Endometrium (tissue), 2 donors: ENCODE measurements around the gene OBSCN.

ENCODE experiments used
- FAIRE-seq: peaks from 2 replicates; lab custom pipeline; 2012; peaks lifted over from hg19 to GRCh38; lab: Jason Lieb, UNC
- donor health status: control.
- donor health status: control.

OBSCN gene

GRCh38 chr1:228289239-228289849, 81.5 kb downstream of the OBSCN start:
- FAIRE-seq: no peak

GRCh38 chr1:228289996-228290881, 82.4 kb downstream of the OBSCN start:
- FAIRE-seq: no peak

- no peak for FAIRE-seq
These were observed 84.2 kb downstream of the OBSCN start for GRCh38 chr1:228291906-228292608.

DNA sequence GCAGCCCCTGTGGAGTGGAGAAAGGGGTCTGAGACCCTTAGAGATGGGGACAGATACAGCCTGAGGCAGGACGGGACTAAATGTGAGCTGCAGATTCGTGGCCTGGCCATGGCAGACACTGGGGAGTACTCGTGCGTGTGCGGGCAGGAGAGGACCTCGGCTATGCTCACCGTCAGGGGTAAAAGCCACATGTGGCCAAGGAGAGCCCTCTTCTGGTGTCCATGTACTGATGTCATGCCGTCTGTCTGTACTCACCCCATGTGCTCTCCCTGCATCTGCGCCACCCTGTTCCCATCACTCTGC, 84.7 kb downstream of the OBSCN start:
- FAIRE-seq: no peak

DNA sequence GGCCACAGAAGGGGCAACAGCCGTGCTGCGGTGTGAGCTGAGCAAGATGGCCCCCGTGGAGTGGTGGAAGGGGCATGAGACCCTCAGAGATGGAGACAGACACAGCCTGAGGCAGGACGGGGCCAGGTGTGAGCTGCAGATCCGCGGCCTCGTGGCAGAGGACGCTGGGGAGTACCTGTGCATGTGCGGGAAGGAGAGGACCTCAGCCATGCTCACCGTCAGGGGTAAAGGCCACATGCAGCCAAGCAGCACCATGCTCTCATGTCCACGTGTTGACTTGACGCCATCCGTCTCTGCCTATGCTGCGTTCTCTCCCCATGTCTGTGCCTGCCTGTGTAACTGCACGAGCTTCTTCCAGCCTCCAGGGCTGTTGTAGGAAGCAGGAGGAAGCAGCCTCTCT, 85.5 kb downstream of the OBSCN start:
- FAIRE-seq: no peak

DNA sequence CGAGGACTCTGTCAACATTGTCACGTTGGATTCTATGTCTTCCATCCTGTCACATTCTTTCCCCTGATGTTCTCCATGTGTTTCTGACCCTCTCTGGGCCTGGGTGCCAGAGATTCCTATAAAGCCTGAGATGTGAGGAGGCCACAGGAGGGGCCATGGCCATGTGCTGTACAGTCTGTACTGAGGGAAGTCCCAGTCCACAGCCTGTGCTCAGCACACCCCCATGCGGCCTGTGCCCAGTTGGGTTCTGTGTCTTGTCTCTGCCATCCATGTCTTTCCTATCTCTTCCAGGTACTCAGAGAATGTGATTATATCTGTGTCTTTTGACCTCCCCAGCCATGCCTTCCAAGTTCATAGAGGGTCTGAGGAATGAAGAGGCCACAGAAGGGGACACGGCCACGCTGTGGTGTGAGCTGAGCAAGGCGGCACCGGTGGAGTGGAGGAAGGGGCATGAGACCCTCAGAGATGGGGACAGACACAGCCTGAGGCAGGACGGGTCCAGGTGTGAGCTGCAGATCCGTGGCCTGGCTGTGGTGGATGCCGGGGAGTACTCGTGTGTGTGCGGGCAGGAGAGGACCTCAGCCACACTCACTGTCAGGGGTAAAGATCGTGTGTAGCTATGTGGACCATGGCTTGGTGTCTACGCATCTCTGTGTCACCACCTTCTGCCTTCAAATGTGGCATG, 86.1 kb downstream of the OBSCN start:
- FAIRE-seq: no peak

GRCh38 chr1:228294717-228295116, 86.9 kb downstream of the OBSCN start:
- FAIRE-seq: no peak

DNA sequence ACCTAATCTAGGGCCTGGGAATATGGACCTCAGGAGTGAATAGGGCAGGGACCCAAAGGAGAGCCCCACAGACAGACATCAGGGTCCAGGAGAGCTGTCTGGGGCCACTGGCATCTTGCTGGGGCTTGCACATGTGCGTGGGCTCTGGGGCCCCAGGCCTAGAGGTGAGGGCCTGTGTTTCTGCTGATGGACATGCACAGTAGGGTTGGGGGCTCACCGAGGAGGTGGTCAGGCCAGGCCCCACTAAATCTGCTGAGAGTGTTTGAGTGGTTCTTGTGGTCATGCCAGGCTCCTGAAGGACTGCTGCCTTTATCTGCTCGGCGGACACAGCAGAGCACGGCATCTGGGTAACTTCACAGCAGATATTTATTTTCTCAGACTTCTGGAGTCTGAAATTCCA, 87.4 kb downstream of the OBSCN start:
- no peak for FAIRE-seq

GRCh38 chr1:228295981-228296380, 88.1 kb downstream of the OBSCN start:
- FAIRE-seq: no peak

- no peak for FAIRE-seq
These were observed 89.4 kb downstream of the OBSCN start for GRCh38 chr1:228297242-228297641.

DNA sequence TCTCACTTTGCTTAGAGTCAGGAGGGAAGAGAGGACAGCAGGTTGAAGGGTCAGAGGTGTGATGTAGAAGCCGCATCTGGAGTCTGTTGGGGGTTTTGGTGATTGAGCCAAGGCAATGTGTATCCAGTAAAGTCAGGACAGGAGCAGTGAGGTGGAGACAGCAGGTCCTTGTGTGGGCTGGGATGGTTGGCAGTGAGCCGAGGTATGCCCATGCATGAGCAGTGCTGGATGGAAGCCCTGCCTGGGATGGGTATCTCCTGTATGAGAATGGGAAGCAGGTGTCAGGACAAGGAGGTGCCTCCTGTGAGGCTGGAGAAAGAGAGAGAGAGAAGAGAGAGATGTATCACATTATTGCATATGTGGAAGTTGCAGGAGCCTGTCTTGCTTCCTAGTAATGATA, 90.0 kb downstream of the OBSCN start:
- no peak for FAIRE-seq

DNA sequence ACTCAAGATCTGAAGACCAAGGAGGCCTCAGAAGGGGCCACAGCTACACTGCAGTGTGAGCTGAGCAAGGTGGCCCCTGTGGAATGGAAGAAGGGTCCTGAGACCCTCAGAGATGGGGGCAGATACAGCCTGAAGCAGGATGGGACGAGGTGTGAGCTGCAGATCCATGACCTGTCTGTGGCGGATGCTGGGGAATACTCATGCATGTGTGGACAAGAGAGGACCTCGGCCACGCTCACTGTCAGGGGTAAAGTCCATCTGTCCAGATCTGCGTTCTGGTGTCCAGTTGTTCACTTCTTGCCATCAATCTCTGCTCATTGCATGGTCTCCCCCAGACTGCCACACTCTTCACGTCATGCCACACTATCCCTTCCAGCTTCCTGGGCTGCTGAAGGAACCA, 90.6 kb downstream of the OBSCN start:
- FAIRE-seq: no peak

DNA sequence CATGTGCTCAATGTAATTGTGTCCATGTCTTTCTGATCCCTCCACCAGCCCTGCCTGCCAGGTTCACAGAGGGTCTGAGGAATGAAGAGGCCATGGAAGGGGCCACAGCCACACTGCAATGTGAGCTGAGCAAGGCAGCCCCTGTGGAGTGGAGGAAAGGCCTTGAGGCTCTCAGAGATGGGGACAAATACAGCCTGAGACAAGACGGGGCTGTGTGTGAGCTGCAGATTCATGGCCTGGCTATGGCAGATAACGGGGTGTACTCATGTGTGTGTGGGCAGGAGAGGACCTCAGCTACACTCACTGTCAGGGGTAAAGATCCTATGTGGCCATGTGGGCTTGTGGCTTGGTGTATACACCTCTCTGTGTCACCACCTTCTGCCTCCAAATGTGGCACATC, 91.4 kb downstream of the OBSCN start:
- no peak for FAIRE-seq

- no peak for FAIRE-seq
These were observed 92.1 kb downstream of the OBSCN start for GRCh38 chr1:228299901-228300300.

DNA sequence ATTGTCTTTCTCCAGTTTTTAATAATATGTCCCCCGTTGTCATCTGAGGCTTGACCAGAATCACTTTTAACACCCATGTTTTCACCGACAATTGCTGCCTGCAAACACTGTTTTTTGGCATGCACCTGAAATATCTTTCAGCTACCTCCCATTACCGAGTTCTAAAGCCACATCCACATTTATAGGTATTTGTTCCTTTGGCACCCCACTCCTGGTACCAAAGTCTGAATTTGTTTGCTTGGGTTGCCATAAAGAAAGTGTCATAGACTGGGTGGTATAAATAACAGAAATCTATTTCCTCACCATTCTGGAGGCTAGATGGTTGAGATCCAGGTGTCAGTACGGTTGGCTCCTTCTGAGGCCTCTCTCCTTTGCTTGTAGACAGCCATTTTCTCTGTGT, 94.2 kb downstream of the OBSCN start:
- FAIRE-seq: no peak

- FAIRE-seq: no peak
These were observed 95.8 kb downstream of the OBSCN start for GRCh38 chr1:228303596-228303995.

GRCh38 chr1:228304225-228304624, 96.4 kb downstream of the OBSCN start:
- FAIRE-seq: no peak

DNA sequence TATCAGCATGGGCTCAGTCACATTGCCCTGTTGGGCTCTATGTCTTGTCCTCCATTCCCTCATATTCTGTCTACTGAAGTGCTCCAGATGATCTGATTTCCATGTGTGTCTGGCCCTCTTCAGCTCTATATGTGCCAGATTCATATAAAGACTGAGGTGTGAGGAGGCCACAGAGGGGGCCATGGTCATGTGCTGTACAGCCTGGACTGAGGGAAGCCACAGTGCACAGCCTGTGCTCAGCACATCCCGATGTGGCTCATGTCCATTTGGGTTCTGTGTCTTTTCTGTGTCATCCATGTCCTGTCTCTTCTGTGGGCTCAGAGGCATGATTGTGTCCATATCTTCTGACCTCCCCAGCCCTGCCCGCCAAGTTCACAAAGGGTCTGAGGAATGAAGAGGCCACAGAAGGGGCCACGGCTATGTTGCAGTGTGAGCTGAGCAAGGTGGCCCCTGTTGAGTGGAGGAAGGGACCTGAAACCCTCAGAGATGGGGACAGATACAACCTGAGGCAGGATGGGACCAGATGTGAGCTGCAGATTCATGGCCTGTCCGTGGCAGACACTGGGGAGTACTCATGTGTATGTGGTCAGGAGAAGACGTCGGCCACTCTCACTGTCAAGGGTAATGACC, 97.0 kb downstream of the OBSCN start:
- no peak for FAIRE-seq

DNA sequence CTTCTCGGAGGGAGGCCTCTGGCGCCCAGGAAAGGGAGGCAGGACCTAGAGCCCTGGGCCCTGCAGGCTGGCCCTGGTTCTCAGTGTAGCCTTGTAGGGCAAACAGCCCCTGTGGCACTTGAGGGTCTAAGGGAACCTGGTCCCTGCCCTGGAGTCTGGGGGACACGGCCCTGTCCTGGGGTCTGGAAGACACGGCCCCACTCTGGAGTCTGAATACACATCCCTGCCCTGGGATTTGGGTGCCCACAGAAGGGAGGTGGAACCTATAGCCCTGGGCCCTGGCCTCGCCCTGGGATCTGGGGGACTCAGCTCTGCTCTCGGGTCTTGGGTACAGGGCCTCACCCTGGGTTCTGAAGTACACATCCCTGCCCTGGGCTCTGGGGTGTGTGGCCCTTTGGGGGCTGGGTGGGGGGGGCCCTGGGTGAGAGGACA, 97.9 kb downstream of the OBSCN start:
- FAIRE-seq: no peak

DNA sequence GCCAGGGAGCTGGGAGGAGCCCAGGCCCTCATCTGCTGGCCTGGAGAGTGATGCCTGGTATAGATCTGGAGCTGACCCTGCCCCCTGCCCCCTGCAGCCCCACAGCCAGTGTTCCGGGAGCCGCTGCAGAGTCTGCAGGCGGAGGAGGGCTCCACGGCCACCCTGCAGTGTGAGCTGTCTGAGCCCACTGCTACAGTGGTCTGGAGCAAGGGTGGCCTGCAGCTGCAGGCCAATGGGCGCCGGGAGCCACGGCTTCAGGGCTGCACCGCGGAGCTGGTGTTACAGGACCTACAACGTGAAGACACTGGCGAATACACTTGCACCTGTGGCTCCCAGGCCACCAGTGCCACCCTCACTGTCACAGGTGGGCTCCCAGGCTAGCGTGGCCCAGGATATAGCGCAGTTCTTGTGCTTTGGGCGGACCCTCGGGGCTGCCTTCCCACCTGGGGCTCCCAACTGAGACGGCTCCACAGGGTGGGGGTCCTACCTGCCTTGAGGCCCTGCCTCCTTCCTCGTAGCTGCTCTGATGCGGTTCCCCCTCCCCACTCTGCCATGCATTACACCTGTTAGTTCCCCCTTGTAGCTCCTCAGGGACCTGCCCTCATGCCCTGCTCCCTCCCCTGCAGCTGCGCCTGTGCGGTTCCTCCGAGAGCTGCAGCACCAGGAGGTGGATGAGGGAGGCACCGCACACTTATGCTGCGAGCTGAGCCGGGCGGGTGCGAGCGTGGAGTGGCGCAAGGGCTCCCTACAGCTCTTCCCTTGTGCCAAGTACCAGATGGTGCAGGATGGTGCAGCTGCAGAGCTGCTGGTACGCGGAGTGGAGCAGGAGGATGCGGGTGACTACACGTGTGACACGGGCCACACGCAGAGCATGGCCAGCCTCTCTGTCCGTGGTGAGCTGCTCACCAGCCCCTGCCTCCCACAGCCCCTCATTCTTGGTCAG, 98.7 kb downstream of the OBSCN start:
- FAIRE-seq: no peak
